Skeletal muscle tissue (tissue), 4 donors: Measurements from ENCODE around the gene NUCB2. TPM values are rescaled to one million over a fixed set of nuclear protein-coding genes. Genes with fewer than 3 reads are reported as not detected.

Experiments used
- H3K27ac ChIP-seq: one replicate; pipeline ENCODE4 v1.7.0; 2013; ENCODE audit warnings: mild to moderate bottlenecking, low read depth, low read length, inconsistent platforms
- H3K27me3 ChIP-seq, 3 donors: one replicate each; pipeline ENCODE4 v1.7.0; 2013; ENCODE audit warnings: low read length in 3 of 3; ENCODE audit not compliant: control insufficient read depth in 3 of 3, insufficient read depth in 3 of 3
- H3K36me3 ChIP-seq, 3 donors: one replicate each; pipeline ENCODE4 v1.7.0; 2013; ENCODE audit warnings: low read length in 3 of 3; ENCODE audit not compliant: control insufficient read depth in 3 of 3, insufficient read depth in 3 of 3
- H3K4me1 ChIP-seq, 3 donors: one replicate each; pipeline ENCODE4 v1.7.0; 2013; ENCODE audit warnings: low read length in 3 of 3, mild to moderate bottlenecking in 3 of 3; ENCODE audit not compliant: control insufficient read depth in 3 of 3, insufficient read depth in 3 of 3
- H3K4me3 ChIP-seq, 3 donors: one replicate each; pipeline ENCODE4 v1.7.0; 2013; ENCODE audit warnings: low read length in 3 of 3
- H3K9ac ChIP-seq, 3 donors: one replicate each; pipeline ENCODE4 v1.7.0; 2013; ENCODE audit warnings: low read length in 3 of 3, mild to moderate bottlenecking in 3 of 3, moderate library complexity in 2 of 3, low read depth in 1 of 3
- H3K9me3 ChIP-seq, 3 donors: one replicate each; pipeline ENCODE4 v1.7.0; 2013; ENCODE audit warnings: low read length in 3 of 3; ENCODE audit not compliant: control insufficient read depth in 3 of 3
- total RNA-seq: library from RNA; depleted of rRNA; stranded (reverse); fragments of >200 nt; gene quantifications from one replicate; pipeline ENCODE4 v1.2.3, GENCODE V29; 2014
- donor health status: Osteomylitis.

NUCB2 gene
- total RNA-seq, 1 donor from 2014 or later = 24.0 TPM

DNA sequence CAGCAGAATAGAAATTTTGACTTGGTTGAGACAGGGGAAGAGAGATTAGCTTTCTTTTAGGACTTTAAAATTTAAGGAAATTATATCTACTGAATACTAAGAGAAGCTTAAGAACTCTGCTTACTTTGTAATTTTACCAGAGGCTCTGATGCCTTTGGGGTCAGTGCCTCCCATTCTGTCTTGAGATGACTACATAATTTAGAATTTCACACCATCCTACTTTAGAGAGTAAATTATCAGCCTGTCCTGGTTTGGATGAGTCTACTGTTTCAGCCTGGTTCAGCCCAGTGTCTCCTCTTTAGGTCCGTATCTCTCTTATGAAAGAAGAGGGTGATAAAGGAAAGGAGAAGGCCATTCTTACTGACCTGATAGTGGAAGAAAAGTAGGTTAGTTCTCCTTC lies 9.8 kb downstream of the NUCB2 start:
- H3K9me3 ChIP-seq = no peaks in the 10 kb centered on the region
- H3K36me3 ChIP-seq = peaks cover 8 to 14% (median 11%) of the 10 kb centered on the region in 3 donors
- no peaks in the 10 kb centered on the region for H3K4me1 ChIP-seq
- no peak overlapping the region for H3K27ac ChIP-seq
- H3K9ac ChIP-seq = no peak overlapping the region
- no peak overlapping the region for H3K4me3 ChIP-seq
- no peaks in the 10 kb centered on the region for H3K27me3 ChIP-seq

DNA sequence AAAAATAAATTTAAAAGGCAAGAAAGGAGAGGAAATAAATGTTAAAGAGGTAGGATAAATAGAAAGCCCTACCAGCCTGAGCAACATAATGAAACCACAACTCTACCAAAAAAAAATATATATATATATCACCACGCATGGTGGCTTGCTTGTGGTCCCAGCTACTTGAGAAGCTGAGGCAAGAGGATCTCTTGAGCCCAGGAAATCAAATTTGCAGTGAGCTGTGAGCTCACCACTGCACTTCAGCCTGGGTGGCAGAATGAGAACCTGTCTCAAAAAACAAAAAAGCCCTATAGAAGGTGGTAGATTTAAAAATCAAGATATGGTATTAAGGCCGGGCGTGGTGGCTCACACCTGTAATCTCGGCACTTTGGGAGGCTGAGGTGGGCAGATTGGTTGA lies 10.5 kb downstream of the NUCB2 start:
- Histone ChIP-seq H3K36me3 (peaks cover 8 to 14% (median 11%) of the 10 kb centered on the region in 3 donors), H3K27ac (no peak overlapping the region), H3K4me3 (no peak overlapping the region), H3K4me1 (no peaks in the 10 kb centered on the region), H3K9me3 (no peaks in the 10 kb centered on the region), H3K9ac (no peak overlapping the region), H3K27me3 (no peaks in the 10 kb centered on the region)

DNA sequence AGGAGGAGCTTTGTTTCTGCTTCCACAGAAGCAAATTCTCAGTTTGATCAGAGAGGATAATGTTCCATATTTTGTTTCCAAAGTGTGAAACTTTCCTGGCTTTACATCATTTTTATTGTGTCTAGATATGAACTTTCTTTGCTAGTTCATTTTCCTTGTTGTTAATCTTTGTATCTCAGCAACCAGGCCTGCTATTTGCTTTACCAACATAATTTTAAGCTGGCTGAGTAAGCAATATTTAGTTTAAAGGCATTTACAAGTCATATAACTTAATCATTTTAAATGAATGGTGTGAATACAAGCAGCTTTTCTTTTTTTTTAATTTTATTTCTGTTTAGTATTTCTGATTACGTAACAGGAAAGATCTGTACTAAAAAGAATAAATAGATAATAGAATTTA lies 15.2 kb downstream of the NUCB2 start:
- Histone ChIP-seq H3K36me3 (peaks cover 6 to 12% (median 10%) of the 10 kb centered on the region in 3 donors), H3K27ac (no peak overlapping the region), H3K27me3 (no peaks in the 10 kb centered on the region), H3K4me3 (no peak overlapping the region), H3K9ac (no peak overlapping the region), H3K9me3 (no peaks in the 10 kb centered on the region), H3K4me1 (peaks cover 0 to 3% (median 0%) of the 10 kb centered on the region in 3 donors)

DNA sequence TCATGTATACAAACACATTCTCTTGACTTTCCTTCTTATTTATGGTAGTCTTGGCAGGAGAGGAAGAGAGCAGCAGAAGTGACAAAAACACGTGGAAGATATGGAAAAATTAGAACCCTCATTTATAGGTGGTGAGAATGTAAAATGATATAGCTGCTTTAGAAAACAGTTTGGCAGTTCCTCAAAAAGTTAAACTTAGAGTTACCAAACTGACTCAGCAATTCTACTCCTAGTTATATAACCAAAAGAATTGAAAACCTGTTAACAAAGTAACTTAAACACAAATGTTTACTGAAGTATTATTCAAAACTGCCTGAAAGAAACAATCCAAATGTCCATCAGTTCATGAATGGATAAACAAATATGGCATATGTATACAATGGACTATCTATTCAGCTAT lies 16.8 kb downstream of the NUCB2 start:
- Histone ChIP-seq H3K9me3 (no peaks in the 10 kb centered on the region), H3K27me3 (no peaks in the 10 kb centered on the region), H3K36me3 (peaks cover 3 to 14% (median 9%) of the 10 kb centered on the region in 3 donors), H3K4me3 (no peak overlapping the region), H3K27ac (peak overlapping the region; percentile 60), H3K9ac (no peak overlapping the region), H3K4me1 (peaks cover 0 to 3% (median 0%) of the 10 kb centered on the region in 3 donors)

DNA sequence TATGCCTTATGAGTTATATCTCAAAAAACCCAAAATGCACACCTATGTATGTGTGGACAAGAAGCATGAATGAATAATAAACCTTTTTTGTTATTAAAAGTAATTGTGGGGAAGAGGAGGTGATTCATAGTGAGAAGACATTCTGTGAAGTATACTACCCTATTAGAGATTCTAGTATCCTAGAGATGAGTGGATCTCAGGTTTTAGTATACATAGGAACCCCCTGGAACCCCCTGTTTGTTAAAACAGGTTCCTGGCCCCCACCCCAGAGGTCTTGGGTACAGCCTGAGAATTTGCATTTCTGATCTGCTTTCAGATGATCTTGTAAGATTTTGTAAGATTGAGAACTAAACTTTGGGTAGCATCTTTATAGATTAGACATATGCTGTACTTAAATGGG lies 17.5 kb downstream of the NUCB2 start:
- peaks cover 0 to 3% (median 0%) of the 10 kb centered on the region in 3 donors for H3K4me1 ChIP-seq
- peaks cover 3 to 14% (median 11%) of the 10 kb centered on the region in 3 donors for H3K36me3 ChIP-seq
- H3K4me3 ChIP-seq = no peak overlapping the region
- H3K9me3 ChIP-seq = no peaks in the 10 kb centered on the region
- peak overlapping the region in 1 of 3 donors; percentile 8 for H3K9ac ChIP-seq
- peak overlapping the region; percentile 60 for H3K27ac ChIP-seq
- H3K27me3 ChIP-seq = no peaks in the 10 kb centered on the region

DNA sequence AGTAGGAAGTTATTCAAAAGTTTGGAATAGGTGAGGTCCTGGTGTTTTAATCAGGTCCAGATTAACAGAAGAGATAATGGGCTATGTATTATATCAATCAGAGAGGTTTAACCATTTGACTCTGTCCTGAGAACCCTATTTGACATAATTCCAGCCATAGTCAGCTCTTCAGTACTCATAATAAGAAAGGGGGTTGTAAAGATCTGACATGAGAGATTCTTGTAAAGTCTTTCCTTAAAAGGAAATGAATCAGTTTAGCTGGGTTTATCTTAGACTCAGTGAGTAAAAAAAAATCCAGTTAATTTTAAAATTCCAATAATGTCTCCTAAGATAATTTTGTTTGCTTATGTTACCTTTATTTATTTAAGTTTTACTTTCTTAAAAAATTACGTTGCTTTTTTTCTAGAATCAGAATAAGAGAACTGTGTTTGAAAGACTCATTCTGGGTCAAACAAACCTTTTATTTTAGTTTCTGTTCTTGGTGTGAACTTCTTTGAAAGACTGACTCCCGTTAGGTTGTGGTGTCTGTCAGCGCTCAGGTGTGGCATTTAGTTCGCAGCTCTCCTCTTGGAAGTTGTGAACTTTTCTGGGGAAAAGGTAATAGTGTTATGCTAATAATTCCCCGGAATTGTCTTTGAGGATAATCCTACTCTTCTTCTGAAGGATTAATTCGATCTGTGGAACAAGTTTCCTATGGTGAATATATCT lies 20.5 kb downstream of the NUCB2 start:
- H3K36me3 ChIP-seq = peaks cover 3 to 18% (median 11%) of the 10 kb centered on the region in 3 donors
- H3K4me1 ChIP-seq = peaks cover 0 to 3% (median 0%) of the 10 kb centered on the region in 3 donors
- no peak overlapping the region for H3K9ac ChIP-seq
- no peak overlapping the region for H3K27ac ChIP-seq
- no peaks in the 10 kb centered on the region for H3K9me3 ChIP-seq
- no peak overlapping the region for H3K4me3 ChIP-seq
- H3K27me3 ChIP-seq = no peaks in the 10 kb centered on the region

DNA sequence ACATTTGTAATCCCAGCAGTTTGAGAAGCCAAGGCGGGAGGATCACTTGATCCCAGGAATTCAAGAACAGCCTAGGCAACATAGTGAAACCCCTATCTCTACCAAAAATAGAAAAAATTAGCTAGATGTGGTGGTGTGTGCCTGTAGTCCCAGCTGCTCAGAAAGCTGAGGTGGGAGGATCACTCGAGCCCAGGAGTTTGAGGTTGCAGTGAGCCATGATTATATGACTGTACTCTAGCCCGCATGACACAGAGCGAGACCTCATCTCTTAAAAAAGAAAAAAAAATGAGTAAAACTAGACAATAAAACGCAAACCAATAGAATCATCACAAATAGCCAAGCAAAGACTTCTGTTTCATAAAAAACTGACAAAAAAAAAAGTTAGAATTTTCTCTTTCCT lies 21.8 kb downstream of the NUCB2 start:
- no peaks in the 10 kb centered on the region for H3K27me3 ChIP-seq
- peaks cover 0 to under 1% (median 0%) of the 10 kb centered on the region in 3 donors for H3K4me1 ChIP-seq
- no peaks in the 10 kb centered on the region for H3K9me3 ChIP-seq
- H3K36me3 ChIP-seq = peaks cover 3 to 21% (median 12%) of the 10 kb centered on the region in 3 donors
- H3K4me3 ChIP-seq = no peak overlapping the region
- H3K27ac ChIP-seq = no peak overlapping the region
- H3K9ac ChIP-seq = no peak overlapping the region

DNA sequence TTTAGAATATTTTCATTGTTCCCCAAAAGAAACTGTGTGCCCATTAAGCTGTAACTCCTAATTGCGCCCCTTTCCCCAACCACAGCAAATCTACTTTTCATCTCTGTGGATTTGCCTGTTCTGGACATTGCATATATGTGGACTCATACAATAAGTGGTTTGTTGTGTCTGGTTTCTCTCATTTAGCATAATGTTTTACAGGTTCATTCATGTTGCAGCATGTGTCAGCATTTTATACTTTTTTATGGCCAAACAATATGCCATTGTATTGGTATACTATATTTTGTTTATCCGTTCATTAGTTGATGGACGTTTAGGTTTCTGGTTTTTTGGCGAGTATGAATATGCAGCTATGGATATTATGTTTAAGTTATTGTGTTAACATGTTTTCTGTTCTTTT lies 23.8 kb downstream of the NUCB2 start:
- Histone ChIP-seq H3K4me3 (no peak overlapping the region), H3K9me3 (no peaks in the 10 kb centered on the region), H3K9ac (no peak overlapping the region), H3K36me3 (peaks cover 3 to 21% (median 12%) of the 10 kb centered on the region in 3 donors), H3K27ac (no peak overlapping the region), H3K27me3 (no peaks in the 10 kb centered on the region), H3K4me1 (no peaks in the 10 kb centered on the region)

DNA sequence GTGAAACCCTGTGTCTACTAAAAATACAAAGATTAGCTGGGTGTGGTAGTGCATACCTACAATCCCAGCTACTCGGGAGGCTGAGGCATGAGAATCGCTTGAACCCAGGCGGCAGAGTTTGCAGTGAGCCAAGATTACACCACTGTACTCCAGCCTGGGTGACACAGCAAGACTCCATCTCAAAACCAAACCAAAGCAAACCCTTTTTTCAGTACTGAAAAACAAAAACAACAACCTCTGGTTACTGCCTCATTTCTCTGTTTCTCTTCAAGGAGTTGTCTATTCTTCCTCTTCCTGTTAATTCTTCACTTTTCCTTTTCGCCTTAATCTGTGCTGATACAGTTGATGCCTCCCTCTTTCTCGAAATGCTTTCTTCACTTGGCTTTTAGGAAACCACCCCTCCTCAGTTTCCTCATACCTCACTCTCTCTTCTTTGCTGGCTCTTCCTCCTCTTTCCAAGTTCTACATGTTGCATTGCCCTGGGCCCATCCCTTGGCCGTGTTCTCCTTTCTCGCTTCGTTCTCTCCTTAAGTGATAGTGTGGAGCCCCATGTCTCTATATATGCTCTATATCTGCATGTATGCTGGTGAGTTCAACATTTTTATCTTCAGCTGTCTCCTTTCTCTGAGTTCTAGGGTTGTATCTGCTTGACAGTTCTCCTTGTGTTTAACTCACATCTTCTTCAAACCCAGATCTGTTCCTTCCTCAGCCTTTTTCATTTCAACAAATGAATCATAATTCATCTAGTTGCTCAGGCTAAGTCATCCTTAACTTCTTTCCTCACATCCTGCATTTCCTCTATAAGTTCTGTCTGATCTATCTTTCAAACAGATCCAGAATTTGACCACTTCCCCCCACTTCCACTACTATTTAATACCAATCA lies 37.1 kb downstream of the NUCB2 start:
- no peak overlapping the region for H3K4me3 ChIP-seq
- peaks cover 4 to 15% (median 14%) of the 10 kb centered on the region in 3 donors for H3K36me3 ChIP-seq
- H3K27ac ChIP-seq = no peak overlapping the region
- no peak overlapping the region for H3K9ac ChIP-seq
- H3K4me1 ChIP-seq = peaks cover 0 to 4% (median 0%) of the 10 kb centered on the region in 3 donors
- no peaks in the 10 kb centered on the region for H3K27me3 ChIP-seq
- no peaks in the 10 kb centered on the region for H3K9me3 ChIP-seq

DNA sequence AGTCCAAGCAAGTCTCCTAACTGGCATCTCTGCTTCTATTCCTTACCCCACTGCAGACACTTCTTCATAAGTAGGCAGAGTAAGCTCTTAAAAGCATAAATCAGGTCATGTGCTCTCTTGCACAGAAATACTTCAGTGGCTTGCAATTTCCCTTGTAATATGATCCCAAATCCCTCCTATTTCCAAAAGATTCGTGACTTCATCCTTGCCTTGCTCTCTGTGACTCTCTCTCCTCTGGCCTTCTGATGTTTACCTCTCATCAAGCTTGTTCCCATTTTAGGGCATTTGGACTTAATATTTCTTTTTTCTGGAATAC lies 37.7 kb downstream of the NUCB2 start:
- peaks cover 4 to 15% (median 14%) of the 10 kb centered on the region in 3 donors for H3K36me3 ChIP-seq
- no peak overlapping the region for H3K9ac ChIP-seq
- no peak overlapping the region for H3K27ac ChIP-seq
- no peaks in the 10 kb centered on the region for H3K27me3 ChIP-seq
- no peak overlapping the region for H3K4me3 ChIP-seq
- H3K9me3 ChIP-seq = no peaks in the 10 kb centered on the region
- H3K4me1 ChIP-seq = peaks cover 0 to 4% (median 0%) of the 10 kb centered on the region in 3 donors
